ENCODE data around the gene RFC1. TPM values are rescaled to one million over a fixed set of nuclear protein-coding genes. Genes with fewer than 3 reads are reported as not detected.
A peak's percentile ranks its signal among the peaks of the same experiment; 100 is the strongest.
"Not testable (repeated sequence)": the region's sequence is repeated elsewhere in the genome, so short reads cannot be mapped to it uniquely, and the experiment has no call there.

Gene RFC1
- total RNA-seq, 1 donor from 2014 or later, result 50.2 TPM

DNA sequence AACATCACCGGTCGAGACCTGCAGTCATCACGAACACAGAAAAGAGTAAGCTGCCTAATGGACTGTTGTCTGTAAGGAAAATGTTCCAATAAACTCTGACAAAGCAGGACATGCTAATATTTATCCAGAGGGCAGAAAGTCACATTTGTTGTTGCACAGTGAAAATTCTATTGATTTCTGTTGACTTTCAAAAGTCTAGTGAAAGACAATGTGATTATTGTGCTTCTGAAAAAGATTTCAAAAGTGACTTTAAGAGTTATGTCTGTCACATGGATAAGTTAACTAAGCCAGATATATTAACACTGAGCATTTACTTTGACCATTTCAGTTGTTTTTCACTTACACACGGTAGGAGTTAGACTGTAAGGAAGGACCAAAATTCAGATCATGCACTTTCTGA is 9.3 kb upstream of the RFC1 start:
- no peak for ATAC-seq
- intact Hi-C loops (cut with DNase I), result no loop called here

GRCh38 chr4:39371209-39371608 is 5.0 kb upstream of the RFC1 start:
- H3K4me3 ChIP-seq; intact Hi-C loops (cut with DNase I); H3K27me3 ChIP-seq (ENCODE audit: low read depth); H3K36me3 ChIP-seq; H3K4me1 ChIP-seq; ATAC-seq; DNase-seq; H3K9me3 ChIP-seq; H3K27ac ChIP-seq: not testable (repeated sequence)

More for the DNA sequence above, 9.3 kb upstream of the RFC1 start:
- no peak for DNase-seq
- no peak for TF ChIP-seq CTCF (IDR thresholded peaks at IDR 0.05)
- no peaks in the 10 kb centered on the region for H3K27me3 ChIP-seq (ENCODE audit: low read depth)
- no peaks in the 10 kb centered on the region for H3K4me1 ChIP-seq
- no peak overlapping the region for H3K4me3 ChIP-seq
- H3K9me3 ChIP-seq, result peaks cover 4% of the 10 kb centered on the region
- H3K36me3 ChIP-seq, result no peaks in the 10 kb centered on the region
- no peak overlapping the region for H3K27ac ChIP-seq

DNA sequence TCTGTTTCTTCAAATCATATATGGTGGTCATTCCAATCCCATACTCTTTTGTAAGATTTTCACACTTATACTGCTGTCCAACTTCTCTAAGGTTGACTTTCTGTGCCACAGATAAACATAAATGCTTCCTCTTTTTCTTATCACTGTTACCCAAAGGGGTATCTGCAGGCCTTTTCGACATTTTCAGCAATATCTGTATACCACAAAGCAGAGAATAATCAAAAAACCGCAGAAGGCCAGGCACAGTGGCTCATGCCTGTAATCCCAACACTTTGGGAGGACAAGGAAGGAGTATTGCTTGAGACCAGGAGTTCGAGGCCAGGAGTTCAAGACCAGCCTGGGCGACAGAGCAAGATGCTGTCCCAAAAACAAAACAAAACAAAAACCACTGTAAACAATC is 3.1 kb upstream of the RFC1 start:
- no peak for ATAC-seq
- TF ChIP-seq CTCF (IDR thresholded peaks at IDR 0.05), result no peak
- DNase-seq, result no peak
- no peaks in the 10 kb centered on the region for H3K27me3 ChIP-seq (ENCODE audit: low read depth)
- no peak overlapping the region for H3K27ac ChIP-seq
- intact Hi-C loops (cut with DNase I), result no loop called here
- H3K4me1 ChIP-seq, result peaks cover 18% of the 10 kb centered on the region
- peaks cover 4% of the 10 kb centered on the region for H3K9me3 ChIP-seq
- H3K4me3 ChIP-seq, result no peak overlapping the region
- H3K36me3 ChIP-seq, result no peaks in the 10 kb centered on the region

DNA sequence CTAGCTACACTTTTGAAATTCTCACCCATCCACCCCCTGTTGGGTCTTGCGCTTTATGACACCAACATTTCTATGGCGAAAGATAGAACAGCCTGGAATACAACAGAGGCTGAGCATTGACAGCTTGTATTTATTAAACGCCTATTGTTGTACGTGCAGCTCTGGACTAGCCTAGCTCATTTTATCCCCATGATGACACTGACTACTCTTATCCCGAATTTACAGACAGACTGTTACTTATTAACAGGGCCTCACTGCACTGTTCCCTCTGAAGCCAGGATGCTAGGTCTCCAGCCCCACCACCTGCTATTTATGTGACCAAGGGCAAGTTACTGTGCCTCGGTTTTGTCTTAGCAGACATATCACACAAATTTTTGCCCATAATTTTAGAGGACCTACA is 1.0 kb upstream of the RFC1 start:
- H3K4me3 ChIP-seq, result no peak overlapping the region
- H3K9me3 ChIP-seq, result peaks cover 4% of the 10 kb centered on the region
- intact Hi-C loops (cut with DNase I), result no loop called here

DNA sequence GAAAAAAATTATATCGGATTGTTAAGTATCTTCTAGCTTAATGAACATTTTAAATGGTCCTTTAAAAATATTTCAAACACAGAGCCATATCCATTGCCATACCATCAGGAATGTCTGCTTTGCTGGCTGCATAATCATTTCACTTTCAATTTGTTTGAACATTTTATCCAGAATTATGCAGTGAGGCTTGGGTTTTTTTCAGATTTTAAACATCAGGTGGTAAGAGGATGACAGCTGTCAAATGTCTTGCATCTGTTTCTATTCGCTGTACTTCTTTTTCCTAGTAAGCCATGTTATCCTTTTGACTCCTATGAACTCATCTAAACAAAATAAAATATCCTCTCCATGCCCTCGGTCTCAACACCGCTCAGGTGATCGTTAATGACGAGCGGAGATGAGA is 802 bp downstream of the RFC1 start:
- Histone ChIP-seq H3K27ac (peak overlapping the region; percentile 87), H3K36me3 (no peaks in the 10 kb centered on the region), H3K4me1 (peaks cover 34% of the 10 kb centered on the region), H3K27me3 (ENCODE audit: low read depth) (no peaks in the 10 kb centered on the region), H3K4me3 (peak overlapping the region; percentile 90), H3K9me3 (no peaks in the 10 kb centered on the region)
- intact Hi-C loops (cut with DNase I), result no loop called here
- no peak for TF ChIP-seq CTCF (IDR thresholded peaks at IDR 0.05)
- no peak for DNase-seq
- no peak for ATAC-seq

More for the DNA sequence above, 1.0 kb upstream of the RFC1 start:
- no peak for DNase-seq
- no peak for ATAC-seq
- Histone ChIP-seq H3K27me3 (ENCODE audit: low read depth) (no peaks in the 10 kb centered on the region), H3K4me1 (peaks cover 34% of the 10 kb centered on the region), H3K36me3 (no peaks in the 10 kb centered on the region), H3K27ac (no peak overlapping the region)
- TF ChIP-seq CTCF (IDR thresholded peaks at IDR 0.05), result no peak

- peak overlapping the region; percentile 90 for H3K4me3 ChIP-seq
- no peaks in the 10 kb centered on the region for H3K36me3 ChIP-seq
- H3K27me3 ChIP-seq (ENCODE audit: low read depth), result no peaks in the 10 kb centered on the region
- H3K9me3 ChIP-seq, result no peaks in the 10 kb centered on the region
- intact Hi-C loops (cut with DNase I), result no loop called here
- ATAC-seq, result no peak
- TF ChIP-seq CTCF (IDR thresholded peaks at IDR 0.05), result no peak
- DNase-seq, result no peak
- H3K27ac ChIP-seq, result no peak overlapping the region
- peaks cover 34% of the 10 kb centered on the region for H3K4me1 ChIP-seq
Measured at GRCh38 chr4:39363773-39364393, 2.3 kb downstream of the RFC1 start.

Data from lower lobe of right lung (tissue), 2 donors.